HG02678 (cell line): ENCODE results near the gene TMEM39A.

Experiments used
- ATAC-seq: cut with Tn5 transposase; IDR thresholded peaks from one replicate; pipeline ENCODE4 v1.9.1; 2021; ENCODE audit warnings: mild to moderate bottlenecking, moderate library complexity; ENCODE audit not compliant: unreplicated experiment

Gene TMEM39A

DNA sequence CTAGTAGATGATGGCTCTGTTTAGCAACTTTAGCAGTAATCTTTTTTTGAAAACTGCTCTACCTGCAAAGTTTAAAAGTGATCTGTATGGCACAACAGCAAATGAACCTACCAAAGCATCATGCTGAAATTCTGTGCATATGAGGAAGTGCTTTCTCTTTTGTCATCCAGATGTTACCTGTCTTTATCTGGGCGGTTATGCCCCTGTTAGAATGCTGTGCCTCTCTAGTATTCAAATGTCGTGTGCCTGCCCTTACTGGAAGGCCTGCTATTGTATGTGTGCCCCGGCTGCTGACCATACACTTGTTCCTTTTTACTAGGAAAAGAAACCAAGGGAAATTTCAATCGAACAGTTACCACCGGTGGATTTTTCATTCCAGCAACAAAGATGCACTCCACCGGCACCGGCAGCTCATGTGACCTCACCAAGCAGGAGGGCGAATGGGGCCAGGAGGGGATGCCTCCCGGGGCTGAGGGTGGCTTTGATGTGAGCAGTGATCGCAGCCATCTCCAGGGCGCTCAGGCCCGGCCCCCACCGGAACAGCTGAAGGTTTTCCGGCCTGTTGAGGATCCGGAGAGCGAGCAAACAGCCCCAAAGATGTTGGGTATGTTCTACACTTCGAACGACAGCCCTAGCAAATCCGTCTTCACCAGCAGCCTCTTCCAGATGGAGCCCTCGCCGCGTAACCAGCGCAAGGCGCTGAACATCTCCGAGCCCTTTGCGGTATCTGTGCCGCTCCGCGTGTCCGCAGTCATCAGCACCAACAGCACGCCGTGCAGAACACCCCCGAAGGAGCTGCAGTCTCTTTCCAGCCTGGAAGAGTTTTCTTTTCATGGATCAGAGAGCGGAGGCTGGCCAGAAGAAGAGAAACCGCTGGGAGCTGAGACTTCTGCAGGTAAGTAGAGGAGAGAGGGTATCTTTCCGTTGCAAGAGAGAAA is 61.6 kb downstream of the TMEM39A start:
- peak; percentile 68 for ATAC-seq

GRCh38 chr3:119401069-119401468 is 62.3 kb downstream of the TMEM39A start:
- ATAC-seq, result peak; percentile 46

GRCh38 chr3:119400466-119400865 is 62.9 kb downstream of the TMEM39A start:
- no peak for ATAC-seq

- ATAC-seq, result no peak
Measured at GRCh38 chr3:119396870-119397269, 66.5 kb downstream of the TMEM39A start.

DNA sequence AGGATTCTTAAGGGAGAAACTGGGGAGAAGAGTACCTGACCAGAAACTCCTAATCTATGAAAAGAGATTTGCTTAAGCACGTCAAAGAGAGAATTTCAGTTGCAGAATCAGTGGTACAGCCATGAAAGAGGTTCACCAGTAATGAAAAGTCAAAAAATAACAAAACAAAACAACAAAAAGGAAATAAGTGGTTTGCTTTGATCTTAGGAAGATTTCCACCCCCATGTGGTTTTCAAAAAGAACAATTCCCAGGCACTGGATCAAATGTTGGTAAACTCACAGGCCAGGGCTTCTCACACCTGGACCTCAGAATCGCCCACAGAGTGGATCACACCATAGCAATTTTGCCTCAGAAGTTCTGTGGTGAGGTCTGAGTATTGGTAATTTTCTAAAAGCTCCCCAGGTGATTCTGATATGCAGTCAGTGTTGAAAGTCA is 67.5 kb downstream of the TMEM39A start:
- ATAC-seq, result peak; percentile 76

GRCh38 chr3:119388577-119388976 is 74.8 kb downstream of the TMEM39A start:
- ATAC-seq, result no peak

GRCh38 chr3:119382134-119382533 is 81.3 kb downstream of the TMEM39A start:
- no peak for ATAC-seq

- ATAC-seq, result no peak
Measured at GRCh38 chr3:119380697-119381096, 82.7 kb downstream of the TMEM39A start.
